Amniotic epithelial cell (primary cell): ENCODE results near the gene DOK3.

Experiments used
- DNase-seq: peaks from one replicate; pipeline ENCODE4 v3.0.0-alpha.2; 2010; ENCODE audit warnings: low read depth

Gene DOK3

DNA sequence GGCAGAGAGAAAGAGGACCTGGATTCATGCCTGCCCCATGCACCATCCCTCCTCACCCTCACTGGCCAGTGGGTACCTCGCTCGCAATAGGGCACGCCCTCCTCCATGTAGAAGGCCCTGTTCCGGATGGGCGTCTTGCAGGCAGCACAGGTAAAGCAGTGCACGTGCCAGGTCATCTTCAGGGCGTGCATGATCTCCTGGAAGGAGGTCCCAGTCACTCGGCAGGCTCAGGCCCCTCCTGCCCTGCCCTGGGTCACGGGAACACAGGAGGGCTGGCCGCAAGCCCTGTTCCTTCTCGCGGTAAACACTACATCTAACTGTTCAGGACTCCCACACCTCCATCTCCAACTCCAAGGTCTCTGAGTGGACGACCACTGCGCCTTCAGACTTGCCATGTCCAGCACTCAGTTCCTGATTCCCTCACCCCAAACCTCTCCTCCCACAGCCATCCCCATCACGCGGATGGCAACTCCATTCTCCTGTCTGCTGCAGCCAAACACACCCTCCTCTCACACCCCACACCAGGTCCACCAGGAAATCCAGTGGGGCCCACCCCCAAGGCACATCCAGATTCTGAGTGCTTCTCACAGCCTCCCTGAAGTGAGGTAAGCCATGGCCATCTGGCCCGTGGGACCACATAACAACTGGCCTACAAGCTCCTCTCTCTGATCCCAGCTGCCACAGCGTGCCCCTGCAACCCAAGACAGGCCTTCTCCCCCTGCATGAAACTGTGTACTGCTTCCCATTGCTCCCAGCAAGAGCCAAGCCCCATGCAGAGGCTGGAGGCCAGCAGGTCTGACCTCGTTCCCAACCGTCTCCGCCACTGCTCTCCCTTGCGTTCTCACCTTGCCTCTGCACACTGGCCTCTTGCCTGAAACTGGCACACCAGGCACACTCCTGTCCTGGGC, 25.4 kb downstream of the DOK3 start:
- DNase-seq: no peak

DNA sequence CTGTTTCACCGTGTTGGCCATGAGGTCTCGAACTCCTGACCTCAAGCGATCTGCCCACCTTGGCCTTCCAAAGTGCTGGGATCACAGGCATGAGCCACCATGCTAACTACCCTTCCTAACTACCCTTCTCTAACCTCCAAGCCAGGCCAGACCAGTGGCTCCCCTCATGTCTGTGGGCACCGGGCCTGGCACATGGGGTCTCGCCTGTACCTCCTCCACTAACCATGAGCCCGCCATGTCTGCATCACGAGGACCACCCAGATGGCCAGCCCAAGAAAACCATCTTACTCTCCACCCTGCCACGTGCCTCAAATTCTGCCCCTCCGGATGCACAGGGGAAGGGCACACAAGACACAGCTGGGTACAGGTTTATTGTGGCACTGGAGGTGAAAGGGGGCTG, 26.6 kb downstream of the DOK3 start:
- DNase-seq: no peak

DNA sequence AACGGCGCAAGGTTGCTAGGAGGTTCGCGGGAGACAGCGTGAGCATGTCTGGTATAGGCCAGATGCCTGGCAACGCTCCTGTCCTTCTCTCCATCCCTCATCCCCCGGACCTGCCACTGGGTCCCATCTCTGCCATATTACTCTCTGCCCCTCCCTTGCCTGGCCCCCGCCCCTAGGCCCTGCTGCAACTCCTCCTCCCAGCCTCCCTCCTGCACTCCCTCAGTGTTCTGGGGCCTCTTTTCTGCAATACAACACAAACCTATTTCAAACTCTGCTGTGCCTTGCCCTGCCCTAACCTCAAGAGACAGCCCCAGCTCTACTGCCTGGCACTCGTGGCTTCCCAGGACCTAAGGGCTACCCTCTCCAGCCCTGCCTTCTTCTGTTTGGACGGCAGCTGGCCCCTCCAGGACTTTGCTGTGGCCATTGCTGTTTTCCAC, 27.2 kb downstream of the DOK3 start:
- DNase-seq: no peak

DNA sequence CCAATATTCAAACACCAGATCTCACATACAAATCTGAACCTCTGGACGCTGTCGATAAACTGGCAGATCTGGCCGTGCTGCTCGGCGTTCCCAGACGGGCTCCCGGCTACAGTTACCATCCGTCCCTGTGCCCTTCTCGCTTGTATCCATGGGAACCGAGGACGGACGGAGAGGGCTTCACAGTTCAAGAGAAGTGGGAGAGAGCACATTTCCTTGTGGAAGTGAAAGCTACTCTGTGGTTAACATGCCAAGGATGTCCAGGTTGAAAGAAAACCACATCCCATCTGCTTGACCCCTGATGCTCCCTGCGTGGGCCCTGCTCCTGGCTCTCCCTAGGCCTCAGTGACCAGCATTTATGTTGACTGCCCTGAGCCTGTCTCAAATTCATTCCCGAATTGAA, 29.9 kb downstream of the DOK3 start:
- peak; percentile 94 for DNase-seq

DNA sequence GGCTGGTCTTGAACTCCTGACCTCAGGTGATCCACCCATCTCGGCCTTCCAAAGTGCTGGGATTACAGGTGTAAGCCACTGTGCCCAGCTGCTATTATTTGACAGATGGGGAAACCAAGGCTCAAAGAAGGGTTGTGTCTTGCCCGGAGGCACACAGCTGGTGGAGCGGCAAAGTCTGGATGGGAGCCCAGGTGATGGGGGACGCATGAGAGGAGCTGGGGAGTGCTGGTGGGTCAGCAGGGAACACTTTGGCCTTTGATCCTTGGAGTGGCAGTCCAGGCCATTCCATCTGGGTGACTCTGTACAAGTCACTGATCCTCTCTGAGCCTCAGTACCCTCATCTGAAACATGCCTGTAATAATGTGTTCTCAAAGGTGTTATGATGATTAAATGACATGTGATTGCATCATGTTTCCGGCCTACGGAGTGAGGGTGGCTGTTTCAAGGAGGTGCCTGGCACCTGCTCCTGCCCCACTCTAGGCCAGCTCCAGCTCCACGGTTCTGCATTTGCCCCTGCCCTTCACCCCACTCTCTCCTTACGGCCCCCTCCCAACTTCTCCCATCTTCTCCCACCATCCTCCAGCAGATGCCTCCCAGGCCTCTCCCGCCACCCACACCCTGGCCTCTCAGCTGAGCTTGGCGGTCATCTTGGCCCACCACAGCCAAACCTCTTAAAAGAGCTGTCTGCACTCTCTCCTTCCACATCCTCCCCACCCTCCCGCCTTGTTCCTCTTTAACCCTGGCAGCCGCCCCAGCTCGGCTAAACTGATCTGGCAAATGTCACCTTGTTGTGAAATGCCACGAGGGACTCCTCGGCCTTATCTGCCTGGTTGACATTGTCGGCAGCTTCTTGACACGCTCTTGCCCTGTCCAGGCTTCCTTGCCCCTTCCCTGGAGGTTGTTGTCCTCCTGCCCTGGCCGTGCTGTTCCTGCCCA, 30.6 kb downstream of the DOK3 start:
- DNase-seq: peak; percentile 74

DNA sequence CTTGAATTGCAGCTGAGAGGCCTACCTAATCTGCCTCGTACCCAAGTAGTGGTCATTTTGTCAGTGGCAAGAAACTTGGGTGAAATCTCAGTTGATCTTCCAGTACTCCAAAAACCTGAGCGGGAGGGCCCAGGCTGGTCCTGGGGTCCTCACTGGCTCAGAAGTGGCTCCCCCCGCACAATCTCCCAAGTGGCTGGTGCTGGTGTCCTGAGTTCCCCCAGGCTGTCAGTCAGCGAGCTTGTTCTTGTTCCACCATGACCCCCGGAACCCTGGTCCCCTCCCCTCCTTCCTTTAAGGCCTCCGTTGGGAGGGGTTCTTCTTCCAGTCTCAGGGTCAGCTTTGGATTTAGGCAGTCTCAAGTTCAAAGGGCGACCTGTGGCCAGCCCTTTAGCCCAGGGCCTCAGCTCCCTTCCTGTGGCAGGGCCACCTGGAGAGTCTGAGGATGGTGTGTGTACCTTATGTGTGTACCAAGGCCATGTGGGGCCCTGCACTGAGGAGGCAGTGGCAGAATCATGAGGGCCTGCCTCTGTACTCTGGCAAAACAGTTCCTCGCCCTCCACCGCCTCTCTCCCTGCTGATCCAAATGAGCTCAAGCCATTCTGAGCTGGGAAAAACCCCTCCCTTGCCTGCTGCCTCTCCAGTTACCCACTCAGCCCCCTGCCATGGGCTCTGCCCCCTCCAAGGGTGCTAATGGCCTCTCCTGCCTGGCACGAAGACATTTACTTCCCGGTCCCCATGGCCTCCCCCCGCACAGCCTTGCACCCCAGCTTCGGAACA, 31.7 kb downstream of the DOK3 start:
- DNase-seq: no peak

DNA sequence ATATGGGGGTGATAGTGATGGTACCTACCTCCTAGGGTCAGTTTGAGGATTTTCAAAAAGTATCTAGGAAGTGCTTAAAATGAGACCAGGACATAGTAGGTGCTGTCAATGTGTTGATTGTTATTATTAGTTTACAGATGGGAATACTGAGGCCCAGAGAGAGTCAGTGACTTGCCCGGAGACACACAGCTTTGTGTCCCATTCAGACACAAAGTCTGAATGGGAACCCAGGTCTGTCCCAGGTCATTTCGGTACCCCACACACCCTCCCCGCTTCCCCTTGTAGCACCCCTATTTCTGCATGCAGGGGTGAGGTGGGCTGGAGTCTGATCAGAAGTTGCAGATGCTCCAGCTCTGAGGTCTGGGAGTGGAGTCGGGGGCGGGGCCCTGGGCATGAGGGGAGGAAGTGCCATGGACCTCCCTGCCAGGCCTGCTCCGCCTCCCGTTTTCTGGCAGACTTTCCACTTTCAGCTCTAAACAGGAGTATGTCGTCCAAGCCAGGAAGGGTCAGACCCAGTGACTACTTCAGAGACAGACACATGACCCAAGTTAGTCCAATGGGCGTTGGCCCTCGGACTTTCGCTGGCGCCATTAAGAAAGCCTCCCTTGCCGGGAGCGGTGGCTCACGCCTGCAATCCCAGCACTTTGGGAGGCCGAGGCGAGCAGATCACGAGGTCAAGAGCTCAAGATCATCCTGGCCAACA, 32.9 kb downstream of the DOK3 start:
- DNase-seq: peak; percentile 52

DNA sequence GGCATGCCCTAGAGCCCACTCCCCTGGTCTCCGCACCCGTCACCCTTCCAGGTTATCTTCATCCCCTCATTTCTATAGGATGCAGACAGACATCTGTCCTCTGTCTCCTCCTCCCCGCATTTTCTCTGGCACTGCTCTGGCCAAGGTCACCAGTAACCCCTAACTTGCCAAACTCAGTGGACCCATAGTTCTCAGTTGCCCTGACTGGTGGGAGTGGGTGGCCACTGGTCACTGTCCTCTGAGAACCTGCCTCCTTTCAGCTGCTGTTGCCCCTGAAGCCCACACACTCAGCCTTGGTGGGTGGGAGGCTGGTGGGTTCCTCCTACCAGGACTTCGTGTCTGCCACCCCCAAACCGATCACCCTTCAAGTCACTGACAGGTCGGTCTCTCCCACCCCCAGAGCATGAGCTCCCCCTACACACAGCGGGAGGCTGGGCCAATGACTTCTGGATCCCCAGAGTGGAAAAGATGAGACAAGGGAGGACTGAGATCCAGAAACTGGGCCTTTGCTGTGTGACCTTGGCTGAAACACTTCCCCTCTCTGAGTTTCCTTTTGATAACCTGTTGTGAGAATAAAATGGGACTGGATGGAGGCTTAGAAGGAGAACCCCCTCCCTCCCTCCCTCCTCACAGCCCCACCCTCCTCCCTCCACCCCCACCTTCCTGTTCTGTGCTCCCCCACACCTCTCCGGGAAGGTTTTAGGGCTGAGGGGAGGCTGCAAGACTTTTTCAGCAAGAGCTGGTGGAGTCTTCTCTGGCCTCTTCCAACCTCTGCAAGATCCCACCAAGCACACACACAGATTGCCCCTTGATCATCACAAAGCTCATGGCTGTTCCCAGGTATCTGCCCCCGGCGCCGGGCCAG, 33.8 kb downstream of the DOK3 start:
- DNase-seq: no peak

DNA sequence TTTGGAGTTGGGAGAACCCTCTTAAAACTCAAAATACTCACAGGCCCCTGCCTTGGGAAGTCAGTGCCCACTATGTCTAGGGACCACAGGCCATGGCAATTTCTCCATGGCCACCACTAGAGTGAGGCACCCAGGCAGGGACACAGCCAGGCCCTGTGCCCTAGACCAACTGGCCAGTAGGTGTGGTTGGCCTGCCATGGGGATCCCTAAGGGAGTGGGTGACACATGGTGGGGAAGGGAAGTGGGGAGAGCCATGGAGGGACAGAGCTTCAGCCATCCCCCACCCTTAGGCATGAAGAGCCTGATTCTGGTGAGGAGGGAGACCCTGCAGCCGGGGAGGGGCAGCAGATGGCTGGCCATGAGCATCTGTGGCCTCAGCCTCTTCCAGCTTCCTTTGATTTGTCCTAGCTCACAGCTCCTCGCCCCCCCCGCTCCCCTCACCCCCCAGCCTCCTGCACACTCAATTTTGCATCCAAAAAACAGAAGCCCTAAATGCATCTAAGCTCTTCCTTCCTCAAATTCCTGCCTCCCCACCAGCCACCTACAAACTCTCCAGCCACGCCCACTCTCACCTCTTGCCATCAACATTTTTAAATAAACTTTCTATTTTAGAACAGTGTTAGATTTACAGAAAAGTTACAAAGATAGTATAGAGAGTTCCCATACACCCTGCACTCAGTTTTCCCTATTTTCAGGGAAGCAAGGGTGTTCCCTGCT, 34.6 kb downstream of the DOK3 start:
- DNase-seq: no peak

DNA sequence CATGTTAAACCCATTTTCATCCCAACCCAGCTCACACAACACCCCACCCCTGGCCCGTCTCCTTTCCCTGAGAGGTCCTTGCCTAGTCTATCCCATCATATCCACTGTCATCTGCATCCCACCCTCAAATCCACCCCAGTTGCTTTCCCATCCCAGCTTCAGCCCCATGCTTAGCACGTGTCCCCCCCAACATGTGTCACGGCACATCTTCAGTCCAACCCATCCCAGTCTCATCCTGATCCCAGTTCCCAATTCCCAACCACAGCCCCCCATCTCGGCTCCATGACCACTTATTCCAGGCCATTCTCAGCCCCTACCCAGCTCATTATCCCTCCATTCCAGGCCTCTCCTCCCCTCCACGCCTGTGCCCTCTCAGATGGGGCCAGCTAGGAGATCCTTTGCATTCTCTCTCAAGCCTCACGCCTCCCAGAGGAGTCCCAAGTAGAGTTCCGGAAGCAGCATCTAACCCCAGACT, 35.6 kb downstream of the DOK3 start:
- no peak for DNase-seq

DNA sequence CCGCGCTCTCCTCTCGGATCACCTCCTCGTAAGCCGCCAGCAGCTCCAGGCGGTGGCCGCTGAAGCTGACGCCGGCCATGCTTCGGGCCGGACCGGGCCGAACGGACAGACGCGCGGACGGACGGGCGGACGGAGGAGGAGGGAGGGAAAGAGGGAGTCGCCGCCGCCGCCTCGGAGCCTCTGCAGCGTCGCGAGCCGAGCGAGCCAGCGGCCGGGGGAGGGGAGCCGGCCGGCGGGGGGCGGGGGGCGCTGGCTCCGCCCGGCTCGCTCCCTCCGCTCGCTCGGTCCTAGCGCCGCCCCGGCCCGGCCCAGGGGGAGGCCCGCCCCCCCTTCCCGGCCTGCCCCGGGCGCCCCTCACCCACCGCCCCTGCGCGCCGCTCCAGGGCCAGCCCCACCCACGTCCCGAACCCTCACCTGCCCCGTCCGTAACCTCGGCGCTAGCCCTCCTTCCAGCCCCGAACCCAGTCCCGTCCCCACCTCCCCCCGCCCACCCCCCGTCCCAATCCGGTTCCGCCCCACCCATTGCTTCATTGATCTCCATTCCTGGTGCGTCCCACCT, 36.1 kb downstream of the DOK3 start, which contains the start of gene DBN1:
Gene DBN1, minus strand, starts transcription at position 192 of the 559 bp plus-strand sequence. Its CDS starts 113 bp downstream, at position 79.
- DNase-seq: no peak

DNA sequence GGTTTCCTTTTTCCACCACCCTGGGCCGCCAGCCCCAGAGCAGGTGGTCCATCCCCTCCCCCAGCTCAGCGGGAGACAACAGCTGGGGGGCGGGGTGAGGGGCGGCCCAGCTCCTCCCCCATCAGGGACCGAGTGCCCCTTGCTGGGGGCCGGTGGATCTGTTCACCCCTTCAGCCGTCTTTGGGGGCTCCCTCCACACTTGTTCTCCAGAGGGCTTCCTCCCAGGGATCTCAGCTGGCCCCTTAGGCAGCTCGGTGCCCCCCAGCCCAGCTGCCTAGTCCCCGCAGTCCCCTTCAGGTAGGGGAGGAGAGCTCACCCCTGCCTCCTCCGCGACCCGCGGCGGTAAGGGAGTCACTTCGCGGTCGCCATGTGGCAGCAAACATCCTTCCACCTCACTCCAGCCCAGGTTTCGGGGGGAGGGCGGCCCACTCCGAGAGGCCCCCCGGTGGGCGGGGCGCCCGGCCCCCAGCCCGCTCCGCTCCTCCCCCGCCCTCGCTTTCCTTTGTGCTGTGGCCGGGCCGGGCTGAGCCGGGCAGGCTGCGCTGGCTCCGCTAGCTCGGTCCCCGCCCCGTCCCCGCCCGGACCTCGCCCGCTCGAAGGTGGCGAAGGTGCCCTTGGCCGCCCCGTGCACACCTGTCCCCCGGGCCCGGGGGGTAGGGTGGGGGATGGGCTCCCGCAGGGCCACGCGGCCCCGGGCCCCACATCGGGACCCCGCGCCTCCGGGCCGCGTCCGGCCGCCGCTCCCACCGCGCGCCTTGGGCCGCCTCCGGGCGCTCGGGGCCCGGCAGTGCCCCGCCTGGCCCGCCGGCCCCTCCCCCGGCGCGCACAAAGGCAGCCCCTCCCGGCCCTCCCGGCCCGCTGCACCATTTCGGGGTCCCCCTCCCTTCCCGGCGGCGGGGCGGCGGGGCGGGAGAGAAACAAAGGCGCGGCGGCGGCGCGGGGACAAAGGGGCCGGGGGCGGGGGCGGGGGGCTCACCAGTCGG, 36.9 kb downstream of the DOK3 start:
- no peak for DNase-seq

DNA sequence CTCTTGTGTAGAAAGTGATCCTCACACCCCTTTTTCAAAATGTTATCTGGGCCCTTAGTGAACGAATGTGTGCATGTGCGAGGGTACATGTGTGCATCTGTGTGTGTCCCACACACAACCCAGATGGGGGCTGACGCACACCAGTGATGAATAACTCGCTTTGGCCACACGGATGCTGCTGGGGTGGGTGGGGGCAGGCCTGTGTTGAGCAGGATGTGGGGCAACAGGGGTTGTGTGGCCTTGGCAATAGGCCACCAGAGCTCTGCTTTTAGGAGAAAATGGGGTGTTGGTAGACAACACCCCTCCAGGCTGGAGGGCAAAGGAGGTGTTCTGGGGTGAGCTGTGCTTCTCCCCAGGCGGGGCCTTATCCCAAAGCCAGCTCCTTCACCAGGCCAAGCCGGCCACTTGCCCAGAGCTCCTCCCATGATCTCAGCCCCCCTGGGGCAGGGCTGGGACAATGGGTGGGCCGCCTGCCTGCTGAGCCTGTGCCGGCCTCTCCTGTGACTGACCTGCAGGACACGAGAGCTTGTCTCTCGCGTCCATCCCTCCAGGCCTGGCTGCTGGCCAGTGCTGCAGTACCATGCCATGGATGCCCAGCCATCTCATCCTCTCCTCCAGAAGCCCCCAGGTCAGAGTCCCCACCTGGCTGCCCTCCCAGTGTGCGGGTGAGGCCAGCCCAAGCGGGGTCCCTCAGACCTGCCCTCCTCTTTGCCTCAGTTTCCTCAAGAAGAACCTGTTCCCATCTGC, 37.8 kb downstream of the DOK3 start:
- DNase-seq: no peak

DNA sequence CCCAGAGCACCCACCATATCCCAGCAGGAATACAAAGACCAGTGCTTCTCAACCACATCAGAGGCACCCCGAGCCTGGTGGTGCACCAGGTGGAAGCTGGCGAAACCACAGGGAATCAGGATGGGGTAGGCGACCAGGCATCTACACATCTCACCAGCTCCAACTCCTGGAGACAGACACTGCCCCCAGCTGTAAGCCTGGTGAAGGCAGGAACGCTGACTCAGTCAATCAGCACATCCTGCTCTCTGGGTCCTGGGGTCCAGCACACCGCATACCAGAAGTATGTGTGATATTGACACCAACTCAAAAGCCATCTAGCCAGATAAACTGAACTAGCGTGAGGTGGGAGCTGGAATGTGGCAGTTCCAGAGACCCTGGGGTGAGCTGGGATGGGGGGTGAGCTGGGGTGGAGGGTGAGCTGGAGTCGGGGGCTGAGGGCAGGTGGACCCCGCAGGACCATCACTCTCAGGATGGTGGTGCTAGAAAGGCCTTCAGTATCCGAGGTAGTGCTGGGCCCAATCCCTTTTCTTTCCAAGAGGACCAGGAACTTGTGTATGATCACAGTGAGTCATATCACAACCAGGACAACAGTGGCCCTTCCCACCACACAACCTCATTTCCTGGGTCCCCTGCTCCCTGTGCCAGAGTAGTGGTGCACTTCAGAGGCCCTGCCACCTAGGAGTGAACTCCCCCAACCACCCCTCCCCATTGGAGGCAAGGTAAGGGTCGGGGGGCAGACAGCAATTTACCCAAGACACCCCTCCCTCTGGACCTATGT, 38.7 kb downstream of the DOK3 start:
- no peak for DNase-seq

DNA sequence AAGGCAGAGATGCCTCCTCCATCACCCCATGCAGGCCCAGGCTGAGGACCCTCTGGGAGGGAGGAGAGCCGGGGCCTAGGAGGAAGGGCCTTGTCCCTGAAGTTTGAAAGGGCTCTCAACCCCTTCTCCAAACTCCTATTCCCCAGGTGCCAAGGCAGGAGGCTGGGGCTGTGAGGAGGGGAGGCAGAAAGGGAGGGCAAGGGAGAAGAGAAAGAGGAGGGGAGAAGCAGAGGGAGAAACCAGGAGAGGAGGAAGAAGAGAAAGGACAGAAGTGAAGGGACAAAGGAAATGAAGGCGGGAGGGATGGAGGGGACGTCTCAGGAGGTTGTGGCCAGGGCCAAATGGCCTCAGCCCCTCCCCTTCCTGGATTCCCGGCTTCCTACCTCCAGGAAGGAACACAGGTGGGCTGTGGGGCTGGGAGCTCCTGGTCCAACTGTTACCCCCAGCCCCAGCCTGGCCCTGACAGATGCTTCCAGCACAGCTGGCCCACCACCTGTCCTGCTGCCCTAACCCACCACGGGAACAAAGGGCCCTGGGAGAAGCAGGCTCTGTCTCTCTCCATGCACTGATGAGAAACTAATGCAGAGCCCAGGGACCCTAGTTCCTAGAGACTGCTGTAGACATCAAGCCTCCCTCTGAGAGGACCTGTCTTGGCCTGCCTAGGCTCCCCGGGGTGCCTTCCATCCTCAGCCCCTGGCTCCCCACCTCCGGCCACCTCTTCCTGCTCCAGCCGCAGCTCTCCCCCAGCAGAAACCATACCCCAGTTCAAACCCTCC, 39.7 kb downstream of the DOK3 start:
- no peak for DNase-seq
